Retinal pigment epithelial cell (primary cell): ENCODE results near the gene INSYN2B.
A peak's percentile ranks its signal among the peaks of the same experiment; 100 is the strongest.

Experiments used
- DNase-seq: peaks from one replicate; pipeline ENCODE4 v3.0.0-alpha.2; 2010; ENCODE audit warnings: low read depth
- H3K4me3 ChIP-seq: 2 replicates; pipeline ENCODE4 v1.5.1; 2011; ENCODE audit warnings: mild to moderate bottlenecking, low read length, control low read depth, moderate library complexity
- TF ChIP-seq, protein P1 (sequence below): conservative IDR thresholded peaks from 2 replicates; pipeline ENCODE4 v1.5.1; 2011; ENCODE audit warnings: low read depth, low read length, control low read depth, inconsistent platforms

INSYN2B gene

DNA sequence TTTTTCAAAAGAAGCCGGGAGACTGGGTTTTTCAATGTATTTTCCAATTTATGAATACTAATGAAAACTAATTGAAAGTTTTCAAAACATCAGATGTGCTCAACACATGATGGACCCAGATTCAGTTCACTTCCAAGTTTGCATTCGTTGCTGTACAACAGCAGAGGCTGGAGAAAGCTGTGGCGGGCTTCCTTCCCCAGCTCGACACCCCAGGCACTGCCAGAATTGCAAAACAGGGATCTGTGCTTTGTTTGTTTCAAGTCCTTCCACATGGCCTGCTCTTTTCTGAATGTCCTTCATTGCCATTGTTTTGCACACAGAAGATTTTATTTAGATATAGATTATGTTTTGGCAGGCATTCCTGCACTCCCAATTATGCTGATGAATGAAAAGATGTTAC lies 30.3 kb upstream of the INSYN2B start:
- DNase-seq = no peak
- TF ChIP-seq, protein P1, sequence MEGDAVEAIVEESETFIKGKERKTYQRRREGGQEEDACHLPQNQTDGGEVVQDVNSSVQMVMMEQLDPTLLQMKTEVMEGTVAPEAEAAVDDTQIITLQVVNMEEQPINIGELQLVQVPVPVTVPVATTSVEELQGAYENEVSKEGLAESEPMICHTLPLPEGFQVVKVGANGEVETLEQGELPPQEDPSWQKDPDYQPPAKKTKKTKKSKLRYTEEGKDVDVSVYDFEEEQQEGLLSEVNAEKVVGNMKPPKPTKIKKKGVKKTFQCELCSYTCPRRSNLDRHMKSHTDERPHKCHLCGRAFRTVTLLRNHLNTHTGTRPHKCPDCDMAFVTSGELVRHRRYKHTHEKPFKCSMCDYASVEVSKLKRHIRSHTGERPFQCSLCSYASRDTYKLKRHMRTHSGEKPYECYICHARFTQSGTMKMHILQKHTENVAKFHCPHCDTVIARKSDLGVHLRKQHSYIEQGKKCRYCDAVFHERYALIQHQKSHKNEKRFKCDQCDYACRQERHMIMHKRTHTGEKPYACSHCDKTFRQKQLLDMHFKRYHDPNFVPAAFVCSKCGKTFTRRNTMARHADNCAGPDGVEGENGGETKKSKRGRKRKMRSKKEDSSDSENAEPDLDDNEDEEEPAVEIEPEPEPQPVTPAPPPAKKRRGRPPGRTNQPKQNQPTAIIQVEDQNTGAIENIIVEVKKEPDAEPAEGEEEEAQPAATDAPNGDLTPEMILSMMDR = no peak
- no peak overlapping the region for H3K4me3 ChIP-seq

DNA sequence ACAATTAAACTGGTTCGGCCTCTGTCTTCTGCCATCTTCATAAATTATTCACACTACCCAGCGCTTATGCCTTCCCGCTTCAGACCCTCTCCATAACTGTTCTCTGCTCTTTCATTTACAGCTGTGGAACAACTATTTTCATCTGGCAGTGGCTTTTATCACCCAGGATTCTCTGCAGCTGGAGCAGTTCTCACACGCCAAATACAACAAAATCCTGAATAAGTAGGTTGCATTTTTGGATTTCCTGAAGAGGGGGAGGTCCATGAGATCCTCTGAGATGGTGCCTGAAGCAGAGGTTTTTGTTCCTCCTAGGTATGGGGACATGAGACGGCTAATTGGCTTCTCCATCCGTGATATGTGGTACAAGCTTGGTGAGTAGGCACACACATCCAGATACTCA lies 28.1 kb upstream of the INSYN2B start:
- H3K4me3 ChIP-seq = no peak overlapping the region
- TF ChIP-seq, protein P1 = no peak
- no peak for DNase-seq

DNA sequence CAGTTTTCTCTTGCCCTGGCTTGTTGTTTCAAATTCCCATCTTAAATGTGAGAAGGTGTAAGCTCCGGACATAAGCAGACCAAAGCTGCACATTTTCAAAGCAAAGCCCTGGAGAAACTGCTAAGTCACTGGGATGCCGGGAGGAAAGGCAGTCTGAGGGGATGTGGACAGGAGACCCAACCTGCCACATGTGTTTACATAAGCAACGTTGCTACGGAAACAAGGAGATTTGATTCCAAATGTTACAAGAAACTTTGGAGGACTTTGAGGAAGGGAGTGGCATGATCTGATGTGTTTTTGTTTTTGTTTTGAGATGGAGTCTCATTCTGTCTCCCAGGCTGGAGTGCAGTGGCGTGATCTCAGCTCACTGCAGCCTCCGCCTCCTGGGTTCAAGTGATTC lies 25.7 kb upstream of the INSYN2B start:
- H3K4me3 ChIP-seq = no peak overlapping the region
- DNase-seq = peak; percentile 9
- TF ChIP-seq, protein P1 = no peak

DNA sequence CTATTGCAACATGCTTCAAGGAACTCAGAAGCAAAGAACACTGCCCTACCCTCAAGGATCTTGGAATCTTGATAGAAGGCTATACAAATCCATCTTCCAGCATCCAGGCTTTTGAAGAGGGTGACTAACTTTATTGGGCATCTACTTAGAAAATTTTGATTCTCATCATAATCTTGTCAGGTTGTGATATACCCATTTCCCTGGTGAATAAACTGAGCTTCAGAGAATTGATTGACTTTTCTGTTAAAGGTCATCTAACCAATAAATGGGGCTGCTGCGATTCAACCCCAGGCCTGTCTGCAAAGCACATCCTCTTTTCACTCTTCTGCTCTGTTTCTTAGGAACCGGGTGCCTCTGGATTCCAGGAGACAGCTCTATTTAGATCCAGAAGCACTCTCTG lies 19.9 kb upstream of the INSYN2B start:
- no peak for DNase-seq
- H3K4me3 ChIP-seq = no peak overlapping the region
- TF ChIP-seq, protein P1 = no peak

DNA sequence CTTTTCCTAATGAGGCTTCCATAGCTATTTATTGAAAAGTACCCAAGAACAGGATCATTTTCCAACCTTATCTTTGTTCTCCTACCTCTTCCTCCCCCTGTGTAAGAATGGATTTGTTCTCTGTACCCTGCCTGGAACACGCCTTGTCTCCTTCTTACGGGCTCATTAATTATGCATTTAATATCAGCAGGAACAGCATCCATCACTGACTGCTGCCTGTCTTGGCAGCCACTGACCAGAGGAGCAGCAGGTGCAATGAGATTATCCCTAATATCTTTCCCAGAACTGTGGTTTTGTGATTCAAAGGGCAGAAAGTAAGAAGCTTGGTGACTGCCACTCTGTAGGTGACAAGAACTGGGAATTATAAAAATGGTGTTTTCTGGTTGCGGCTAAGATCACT lies 19.3 kb upstream of the INSYN2B start:
- TF ChIP-seq, protein P1 = no peak
- no peak overlapping the region for H3K4me3 ChIP-seq
- DNase-seq = no peak

GRCh38 chr5:169997798-169998197 lies 17.5 kb upstream of the INSYN2B start:
- TF ChIP-seq, protein P1 = no peak
- no peak for DNase-seq

DNA sequence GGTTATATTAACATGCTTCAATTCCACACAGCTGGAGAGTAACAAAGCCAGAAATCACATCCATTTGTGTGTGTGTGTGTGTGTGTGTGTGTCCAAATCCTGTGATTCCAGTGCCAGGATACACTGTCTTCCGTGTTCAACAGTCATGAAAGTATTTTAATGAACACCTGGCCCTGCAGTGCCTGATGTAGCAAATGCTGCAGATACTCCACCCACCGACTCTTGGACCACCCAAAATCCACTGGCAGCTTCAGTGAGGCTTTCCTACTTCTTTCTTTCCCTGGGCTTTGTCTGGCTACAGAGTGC lies 13.1 kb upstream of the INSYN2B start:
- TF ChIP-seq, protein P1 = no peak
- no peak for DNase-seq
- H3K4me3 ChIP-seq = no peak overlapping the region

More at GRCh38 chr5:169997798-169998197, 17.5 kb upstream of the INSYN2B start:
- no peak overlapping the region for H3K4me3 ChIP-seq
